GM19463 (cell line): Measurements from ENCODE around the gene CLDN3.

Experiments used
- ATAC-seq: cut with Tn5 transposase; IDR thresholded peaks from one replicate; pipeline ENCODE4 v1.9.1; 2021; ENCODE audit warnings: mild to moderate bottlenecking, moderate library complexity; ENCODE audit not compliant: unreplicated experiment

CLDN3 gene

GRCh38 chr7:73773700-73774517, 3.8 kb upstream of the CLDN3 start:
- no peak for ATAC-seq

- ATAC-seq, result no peak
Measured at GRCh38 chr7:73770860-73771670, 995 bp upstream of the CLDN3 start.

DNA sequence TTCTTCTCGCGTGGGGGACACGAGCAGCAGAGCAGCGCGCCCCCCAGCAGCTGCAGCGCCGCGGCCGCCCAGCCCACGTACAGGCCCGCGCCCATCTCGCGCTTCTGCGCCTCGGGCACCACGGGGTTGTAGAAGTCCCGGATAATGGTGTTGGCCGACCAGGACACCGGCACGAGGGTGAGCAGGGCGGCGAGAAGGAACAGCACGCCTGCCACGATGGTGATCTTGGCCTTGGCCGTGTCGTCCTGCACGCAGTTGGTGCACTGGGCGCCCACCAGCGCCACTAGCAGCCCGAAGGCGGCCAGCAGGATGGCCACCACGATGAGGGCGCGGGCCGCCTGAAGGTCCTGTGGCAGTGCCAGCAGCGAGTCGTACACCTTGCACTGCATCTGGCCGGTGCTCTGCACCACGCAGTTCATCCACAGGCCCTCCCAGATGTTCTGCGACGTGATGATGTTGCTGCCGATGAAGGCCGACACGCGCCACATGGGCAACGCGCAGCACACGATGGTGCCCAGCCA, 529 bp downstream of the CLDN3 start:
- ATAC-seq, result no peak

- ATAC-seq, result no peak
Measured at GRCh38 chr7:73768641-73769480, 1.2 kb downstream of the CLDN3 start.

- ATAC-seq, result no peak
Measured at GRCh38 chr7:73766556-73767229, 3.4 kb downstream of the CLDN3 start.

GRCh38 chr7:73762659-73762999, 7.4 kb downstream of the CLDN3 start:
- ATAC-seq, result no peak

GRCh38 chr7:73761854-73762658, 8.0 kb downstream of the CLDN3 start:
- no peak for ATAC-seq

- ATAC-seq, result no peak
Measured at GRCh38 chr7:73758581-73759138, 11.4 kb downstream of the CLDN3 start.

DNA sequence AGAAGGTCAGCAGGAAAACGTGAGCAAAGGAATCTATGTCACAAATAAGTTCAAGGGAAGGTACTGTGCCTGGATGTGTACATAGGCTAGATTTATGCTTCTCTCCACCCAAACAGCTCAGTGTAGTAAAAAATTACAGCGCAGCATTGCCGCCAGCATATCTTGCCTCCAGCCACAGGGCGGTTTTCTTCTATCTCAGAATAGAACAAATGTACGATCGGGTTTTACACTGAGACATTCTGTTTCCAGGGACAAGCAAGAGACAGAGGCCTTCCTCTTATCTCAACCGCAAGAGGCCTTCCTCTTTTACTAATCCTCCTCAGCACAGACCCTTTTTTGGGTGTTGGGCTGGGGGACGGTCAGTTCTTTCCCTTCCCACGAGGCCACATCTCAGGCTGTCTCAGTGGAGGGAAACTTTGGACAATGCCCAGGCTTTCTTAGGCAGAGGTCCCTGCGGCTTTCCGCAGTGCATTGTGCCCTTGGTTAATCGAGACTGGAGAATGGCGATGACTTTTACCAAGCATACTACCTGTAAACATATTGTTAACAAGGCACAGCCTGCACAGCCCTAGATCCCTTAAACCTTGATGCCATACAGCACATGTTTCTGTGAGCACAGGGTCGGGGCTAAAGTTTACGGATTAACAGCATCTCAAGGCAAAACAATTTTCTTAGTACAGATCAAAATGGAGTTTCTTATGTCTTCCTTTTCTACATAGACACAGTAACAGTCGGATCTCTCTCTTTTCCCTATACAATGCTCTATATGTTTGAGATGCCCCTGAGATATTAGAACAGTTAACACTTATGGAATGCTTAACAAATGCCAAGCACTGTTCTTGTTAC, 19.9 kb downstream of the CLDN3 start:
- no peak for ATAC-seq

DNA sequence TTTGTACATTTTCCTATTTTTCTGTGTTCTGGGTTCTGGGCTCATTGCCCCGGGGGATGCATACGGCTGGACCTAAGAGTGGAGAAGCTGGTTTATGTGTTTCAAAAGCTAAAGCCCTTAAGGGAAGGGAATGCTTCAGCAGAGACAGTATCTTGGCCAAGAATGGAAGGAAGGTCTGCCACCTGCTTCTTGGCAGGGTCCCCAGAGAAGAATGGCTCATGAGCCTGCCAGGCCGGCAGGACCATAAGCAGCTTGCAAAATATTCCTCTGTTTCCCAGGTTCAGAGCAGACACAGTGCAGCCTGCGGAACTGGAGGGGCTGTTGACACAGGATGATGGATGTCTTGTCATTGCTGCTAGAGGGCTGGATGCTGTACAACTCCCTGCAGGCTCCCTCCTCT, 23.7 kb downstream of the CLDN3 start:
- ATAC-seq, result no peak

DNA sequence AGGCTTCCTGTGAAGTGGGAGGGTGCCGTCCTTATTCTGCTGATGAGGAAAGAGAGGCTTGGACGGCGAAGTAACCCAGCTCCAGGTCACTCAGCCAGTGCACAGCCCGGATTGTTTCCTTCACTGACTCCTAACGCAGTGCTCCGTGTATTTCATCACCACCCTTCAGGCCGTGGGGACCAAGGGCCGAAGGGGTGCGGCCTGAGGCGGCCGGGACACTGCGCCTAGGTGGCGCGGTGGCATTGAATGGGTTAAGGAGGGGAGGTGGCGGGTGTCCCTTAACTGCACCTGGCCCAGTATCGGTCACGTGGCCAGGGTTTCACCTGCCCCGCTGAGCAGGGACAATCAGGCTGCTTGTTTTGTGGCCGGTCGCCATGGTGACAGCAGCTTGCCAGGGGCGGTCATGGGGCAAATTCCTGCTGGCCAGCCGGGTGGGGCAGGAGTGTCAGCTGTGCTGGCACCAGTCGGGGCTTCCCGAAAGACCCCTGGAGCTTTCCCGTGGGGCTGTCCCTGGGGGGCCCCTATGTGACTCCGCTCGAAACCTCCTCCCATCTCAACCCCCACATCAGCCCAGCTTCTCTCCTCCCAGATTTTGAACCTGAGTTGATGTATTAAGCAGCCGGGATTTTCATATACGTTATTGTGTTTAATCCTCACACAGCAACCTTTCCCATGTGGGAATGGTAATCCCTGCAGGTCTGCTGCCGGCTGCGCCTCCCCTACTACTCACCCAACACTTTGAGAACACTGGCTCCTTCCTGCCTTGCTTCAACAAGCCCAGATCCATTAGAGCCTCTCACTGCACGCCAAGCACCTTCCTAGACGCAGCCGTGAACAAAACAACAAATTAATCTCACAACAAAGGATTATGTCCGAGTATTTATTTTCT, 27.1 kb downstream of the CLDN3 start:
- ATAC-seq, result no peak

DNA sequence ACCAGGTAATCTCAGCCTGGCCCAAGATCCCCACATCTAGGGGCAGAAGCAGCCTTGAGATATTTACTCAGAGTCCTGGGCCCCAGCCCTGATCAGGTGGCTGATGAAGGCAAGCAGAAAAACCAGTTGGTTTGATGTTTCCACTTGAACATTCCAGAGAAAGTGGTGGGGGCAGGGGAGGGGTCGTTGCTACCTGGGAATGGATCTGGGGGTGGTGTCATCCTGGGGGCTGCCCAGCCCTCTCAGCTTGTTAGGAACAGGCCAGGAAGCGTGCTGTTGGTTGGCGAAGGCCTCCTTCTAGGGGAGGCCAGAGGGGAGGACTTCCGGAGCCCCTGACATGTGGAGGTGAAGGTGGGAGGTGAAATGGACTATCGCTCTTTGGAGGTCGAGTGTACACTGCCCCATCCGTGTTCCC, 27.7 kb downstream of the CLDN3 start:
- no peak for ATAC-seq

- no peak for ATAC-seq
Measured at GRCh38 chr7:73741600-73741999, 28.5 kb downstream of the CLDN3 start.

GRCh38 chr7:73740771-73741170, 29.3 kb downstream of the CLDN3 start:
- no peak for ATAC-seq

DNA sequence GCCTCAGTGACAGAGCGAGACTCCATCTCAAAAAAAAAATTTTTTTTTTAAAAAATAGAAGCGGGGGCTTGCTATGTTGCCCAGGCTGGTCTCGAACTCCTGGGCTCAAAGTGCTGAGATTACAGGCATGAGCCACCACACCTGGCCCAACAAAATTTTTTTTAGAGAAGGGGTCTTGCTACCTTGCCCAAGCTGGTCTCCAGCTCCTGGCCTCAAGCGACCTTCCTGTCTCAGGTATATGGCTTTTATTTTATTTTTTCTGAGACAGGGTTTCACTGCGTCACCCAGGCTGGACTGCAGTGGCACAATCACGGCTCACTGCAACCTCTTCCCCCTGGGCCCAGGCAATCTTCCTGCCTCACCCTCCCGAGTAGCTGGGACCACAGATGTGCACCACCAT, 29.9 kb downstream of the CLDN3 start:
- ATAC-seq, result no peak

GRCh38 chr7:73739387-73739767, 30.7 kb downstream of the CLDN3 start:
- ATAC-seq, result no peak

- peak; percentile 90 for ATAC-seq
Measured at GRCh38 chr7:73738612-73739386, 31.3 kb downstream of the CLDN3 start, which contains the start of gene ABHD11. TSS of gene ABHD11 (minus strand) at chr7:73738802. CDS start at chr7:73738770, 32 bp downstream.
